HEK293 (cell line): ENCODE results near the gene CHAC2.

Source experiments
- KLF9 ChIP-seq: fragments of 450-650 bp; formaldehyde crosslinking; IDR thresholded peaks from 2 replicates; pipeline ENCODE4 v1.5.1; 2016; ENCODE audit warnings: missing biosample characterization, missing genetic modification characterization, low read depth
- MZF1 ChIP-seq: fragments of 450-650 bp; formaldehyde crosslinking; IDR thresholded peaks from 2 replicates; pipeline ENCODE4 v1.5.1; 2017; ENCODE audit warnings: missing biosample characterization, missing genetic modification characterization, borderline replicate concordance
- PRDM6 ChIP-seq: fragments of 450-650 bp; formaldehyde crosslinking; IDR thresholded peaks from 2 replicates; pipeline ENCODE4 v1.5.1; 2017; ENCODE audit warnings: missing biosample characterization, missing genetic modification characterization
- ZNF114 ChIP-seq: fragments of 450-650 bp; formaldehyde crosslinking; IDR thresholded peaks from 2 replicates; pipeline ENCODE4 v1.5.0; 2017; ENCODE audit warnings: missing biosample characterization, missing genetic modification characterization
- ZNF121 ChIP-seq: fragments of 450-650 bp; formaldehyde crosslinking; IDR thresholded peaks from 2 replicates; pipeline ENCODE4 v1.5.1; 2016; ENCODE audit warnings: missing biosample characterization, missing genetic modification characterization
- ZNF221 ChIP-seq: fragments of 450-650 bp; formaldehyde crosslinking; IDR thresholded peaks from 2 replicates; pipeline ENCODE4 v1.5.1; 2017; ENCODE audit warnings: missing biosample characterization, missing genetic modification characterization, borderline replicate concordance
- ZNF521 ChIP-seq: fragments of 450-650 bp; formaldehyde crosslinking; IDR thresholded peaks from 2 replicates; pipeline ENCODE4 v1.5.1; 2017; ENCODE audit warnings: missing biosample characterization, mild to moderate bottlenecking, missing genetic modification characterization
- TF ChIP-seq, protein P1 (sequence below): fragments of 450-650 bp; formaldehyde crosslinking; IDR thresholded peaks from 2 replicates; pipeline ENCODE4 v1.5.1; 2016; ENCODE audit warnings: missing biosample characterization, missing genetic modification characterization
- TF ChIP-seq, protein P2 (sequence below): fragments of 450-650 bp; formaldehyde crosslinking; IDR thresholded peaks from 2 replicates; pipeline ENCODE4 v1.5.1; 2016; ENCODE audit warnings: missing biosample characterization, missing genetic modification characterization

- TF ChIP-seq, protein P1, sequence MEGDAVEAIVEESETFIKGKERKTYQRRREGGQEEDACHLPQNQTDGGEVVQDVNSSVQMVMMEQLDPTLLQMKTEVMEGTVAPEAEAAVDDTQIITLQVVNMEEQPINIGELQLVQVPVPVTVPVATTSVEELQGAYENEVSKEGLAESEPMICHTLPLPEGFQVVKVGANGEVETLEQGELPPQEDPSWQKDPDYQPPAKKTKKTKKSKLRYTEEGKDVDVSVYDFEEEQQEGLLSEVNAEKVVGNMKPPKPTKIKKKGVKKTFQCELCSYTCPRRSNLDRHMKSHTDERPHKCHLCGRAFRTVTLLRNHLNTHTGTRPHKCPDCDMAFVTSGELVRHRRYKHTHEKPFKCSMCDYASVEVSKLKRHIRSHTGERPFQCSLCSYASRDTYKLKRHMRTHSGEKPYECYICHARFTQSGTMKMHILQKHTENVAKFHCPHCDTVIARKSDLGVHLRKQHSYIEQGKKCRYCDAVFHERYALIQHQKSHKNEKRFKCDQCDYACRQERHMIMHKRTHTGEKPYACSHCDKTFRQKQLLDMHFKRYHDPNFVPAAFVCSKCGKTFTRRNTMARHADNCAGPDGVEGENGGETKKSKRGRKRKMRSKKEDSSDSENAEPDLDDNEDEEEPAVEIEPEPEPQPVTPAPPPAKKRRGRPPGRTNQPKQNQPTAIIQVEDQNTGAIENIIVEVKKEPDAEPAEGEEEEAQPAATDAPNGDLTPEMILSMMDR (tag by site-specific recombination), result no peak
- TF ChIP-seq MZF1 (tag by site-specific recombination), result no peak
- no peak for TF ChIP-seq KLF9 (tag by site-specific recombination)
- no peak for TF ChIP-seq ZNF114 (tag by site-specific recombination)
- TF ChIP-seq ZNF521 (tag by site-specific recombination), result no peak
- no peak for TF ChIP-seq ZNF221 (tag by site-specific recombination)
- no peak for TF ChIP-seq ZNF121
- TF ChIP-seq, protein P2, sequence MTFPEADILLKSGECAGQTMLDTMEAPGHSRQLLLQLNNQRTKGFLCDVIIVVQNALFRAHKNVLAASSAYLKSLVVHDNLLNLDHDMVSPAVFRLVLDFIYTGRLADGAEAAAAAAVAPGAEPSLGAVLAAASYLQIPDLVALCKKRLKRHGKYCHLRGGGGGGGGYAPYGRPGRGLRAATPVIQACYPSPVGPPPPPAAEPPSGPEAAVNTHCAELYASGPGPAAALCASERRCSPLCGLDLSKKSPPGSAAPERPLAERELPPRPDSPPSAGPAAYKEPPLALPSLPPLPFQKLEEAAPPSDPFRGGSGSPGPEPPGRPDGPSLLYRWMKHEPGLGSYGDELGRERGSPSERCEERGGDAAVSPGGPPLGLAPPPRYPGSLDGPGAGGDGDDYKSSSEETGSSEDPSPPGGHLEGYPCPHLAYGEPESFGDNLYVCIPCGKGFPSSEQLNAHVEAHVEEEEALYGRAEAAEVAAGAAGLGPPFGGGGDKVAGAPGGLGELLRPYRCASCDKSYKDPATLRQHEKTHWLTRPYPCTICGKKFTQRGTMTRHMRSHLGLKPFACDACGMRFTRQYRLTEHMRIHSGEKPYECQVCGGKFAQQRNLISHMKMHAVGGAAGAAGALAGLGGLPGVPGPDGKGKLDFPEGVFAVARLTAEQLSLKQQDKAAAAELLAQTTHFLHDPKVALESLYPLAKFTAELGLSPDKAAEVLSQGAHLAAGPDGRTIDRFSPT (tag by site-specific recombination), result no peak
- no peak for TF ChIP-seq PRDM6 (tag by site-specific recombination)
These were observed 15.1 kb downstream of the CHAC2 start for GRCh38 chr2:53782676-53783075.
